HG02610 (cell line): ENCODE measurements around the gene SULT1C3.

Source experiments
- ATAC-seq: cut with Tn5 transposase; IDR thresholded peaks from one replicate; pipeline ENCODE4 v1.9.1; 2021; ENCODE audit warnings: mild to moderate bottlenecking, moderate library complexity; ENCODE audit not compliant: unreplicated experiment

SULT1C3 gene

GRCh38 chr2:108239786-108240185 is at the start of gene SULT1C3:
SULT1C3 (plus strand) TSS chr2:108239968; CDS start chr2:108247195, 7,227 bp downstream.
- no peak for ATAC-seq

DNA sequence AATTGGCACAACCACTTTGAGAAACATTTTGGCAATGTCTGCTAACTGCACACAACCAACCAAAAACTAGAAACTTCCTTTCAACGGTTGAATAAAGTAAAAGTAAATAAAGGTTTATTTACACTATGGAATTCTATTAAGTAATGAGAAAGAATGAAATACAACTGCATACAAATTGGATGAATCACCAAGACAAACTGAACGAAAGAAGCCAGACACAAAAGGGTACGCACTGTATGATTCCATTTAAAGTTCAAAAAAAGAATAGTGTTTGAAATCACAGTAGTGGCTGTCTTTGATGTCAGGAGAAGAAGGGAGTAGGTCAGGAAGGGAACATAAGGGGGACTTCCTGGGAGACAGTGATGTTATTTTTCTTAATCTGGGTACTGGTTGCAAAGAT is 46.5 kb upstream of the SULT1C3 start:
- ATAC-seq, result no peak

GRCh38 chr2:108194409-108195132 is 45.2 kb upstream of the SULT1C3 start:
- no peak for ATAC-seq

GRCh38 chr2:108195133-108195439 is 44.7 kb upstream of the SULT1C3 start:
- ATAC-seq, result no peak

DNA sequence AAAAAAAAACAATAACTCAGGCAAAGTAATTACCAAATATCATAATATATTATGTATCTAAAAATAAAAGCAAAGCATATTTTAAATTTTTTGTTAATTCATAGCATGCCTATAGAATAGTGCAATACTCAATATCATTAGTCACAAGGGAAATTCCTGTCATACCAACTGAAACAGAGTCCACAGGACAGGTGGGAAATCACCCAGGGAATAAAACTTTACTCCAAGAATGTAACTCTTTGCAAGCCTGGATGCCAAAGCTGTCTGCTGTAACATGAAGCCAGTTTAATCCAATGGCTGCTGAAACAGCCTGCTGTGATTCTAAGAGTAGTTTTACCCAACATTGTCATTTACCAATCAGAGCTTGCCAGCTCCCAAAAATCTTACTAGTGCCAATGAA is 40.0 kb upstream of the SULT1C3 start:
- ATAC-seq, result no peak

DNA sequence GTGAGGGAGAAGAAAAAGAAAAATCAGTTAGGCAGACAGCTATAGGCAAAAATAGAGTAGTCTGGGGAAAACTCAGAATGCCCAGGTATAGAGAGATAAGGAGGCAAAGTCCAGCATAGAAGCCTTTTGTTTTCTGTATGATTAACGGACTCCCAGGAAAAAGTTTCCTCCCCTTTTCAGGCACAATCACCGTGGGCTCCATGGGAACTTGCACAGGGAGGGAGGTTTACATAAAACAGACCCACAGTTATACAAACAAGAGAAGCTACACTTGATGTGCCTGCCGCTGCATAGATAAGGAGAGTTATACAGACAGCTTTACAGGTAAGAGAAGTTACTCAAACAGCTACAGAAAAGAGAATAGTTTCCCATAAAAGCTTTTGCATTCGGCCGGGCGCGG is 39.2 kb upstream of the SULT1C3 start:
- no peak for ATAC-seq

DNA sequence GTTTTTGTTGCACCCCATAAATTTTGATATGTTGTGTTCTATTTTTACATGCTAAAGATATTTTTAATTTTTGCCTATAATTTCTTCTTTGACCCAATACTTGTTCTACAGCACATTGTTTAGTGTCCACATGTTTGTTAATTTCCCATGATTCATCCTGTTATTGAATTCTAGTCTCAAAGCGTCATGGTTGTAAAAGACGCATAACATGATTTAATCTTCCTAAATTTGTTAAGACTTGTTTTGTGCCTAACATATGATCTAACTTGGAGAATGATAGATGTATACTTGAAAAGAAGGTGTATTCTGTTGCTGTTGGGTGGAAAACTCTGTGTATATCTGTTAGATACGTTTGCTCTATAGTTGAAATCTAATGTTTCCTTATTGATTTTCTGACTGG is 27.1 kb upstream of the SULT1C3 start:
- ATAC-seq, result no peak

GRCh38 chr2:108215794-108216211 is 24.0 kb upstream of the SULT1C3 start:
- ATAC-seq, result no peak

GRCh38 chr2:108217211-108217610 is 22.6 kb upstream of the SULT1C3 start:
- ATAC-seq, result no peak

- ATAC-seq, result no peak
These were observed 20.1 kb upstream of the SULT1C3 start for GRCh38 chr2:108219688-108220087.

DNA sequence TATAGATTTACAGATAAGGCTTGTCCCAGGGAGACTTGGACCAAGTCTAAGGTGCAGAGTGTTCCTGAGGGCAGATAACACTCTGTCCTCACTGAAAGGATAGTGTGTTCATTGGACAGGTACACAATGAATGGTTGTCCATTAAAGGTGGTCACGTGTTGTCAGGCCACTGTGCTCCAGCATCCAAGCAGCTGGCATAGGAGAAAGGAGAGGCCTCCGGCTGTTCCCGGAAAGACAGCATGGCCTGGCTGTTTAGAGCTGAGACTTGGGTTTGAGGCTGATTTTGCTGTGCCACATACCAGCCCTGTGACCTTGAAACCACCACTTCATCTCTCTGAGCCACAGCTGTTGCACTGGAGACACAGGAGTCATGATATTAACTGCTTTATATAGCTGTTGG is 19.6 kb upstream of the SULT1C3 start:
- no peak for ATAC-seq

GRCh38 chr2:108220942-108221541 is 18.7 kb upstream of the SULT1C3 start:
- ATAC-seq, result no peak

GRCh38 chr2:108222261-108222660 is 17.5 kb upstream of the SULT1C3 start:
- no peak for ATAC-seq

- no peak for ATAC-seq
These were observed 16.2 kb upstream of the SULT1C3 start for GRCh38 chr2:108223573-108223972.

DNA sequence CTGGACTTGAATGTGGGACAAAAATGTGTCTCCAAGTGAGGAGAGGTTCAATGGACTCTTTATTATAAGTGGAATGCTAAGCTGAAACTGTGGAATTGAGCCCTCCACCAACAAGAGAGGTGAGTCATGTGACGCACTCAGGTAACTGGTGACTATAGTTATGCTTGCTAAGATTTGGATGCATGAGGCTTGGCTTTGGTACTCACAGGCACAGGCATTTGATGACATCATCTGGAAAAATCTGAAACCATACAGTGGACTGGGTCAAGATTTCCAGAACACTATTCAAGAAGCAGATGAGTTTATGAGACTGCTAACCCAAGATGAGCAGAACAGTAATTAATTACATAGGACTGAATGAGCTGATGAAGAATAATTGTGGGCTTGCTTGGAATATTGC is 15.7 kb upstream of the SULT1C3 start:
- ATAC-seq, result no peak

DNA sequence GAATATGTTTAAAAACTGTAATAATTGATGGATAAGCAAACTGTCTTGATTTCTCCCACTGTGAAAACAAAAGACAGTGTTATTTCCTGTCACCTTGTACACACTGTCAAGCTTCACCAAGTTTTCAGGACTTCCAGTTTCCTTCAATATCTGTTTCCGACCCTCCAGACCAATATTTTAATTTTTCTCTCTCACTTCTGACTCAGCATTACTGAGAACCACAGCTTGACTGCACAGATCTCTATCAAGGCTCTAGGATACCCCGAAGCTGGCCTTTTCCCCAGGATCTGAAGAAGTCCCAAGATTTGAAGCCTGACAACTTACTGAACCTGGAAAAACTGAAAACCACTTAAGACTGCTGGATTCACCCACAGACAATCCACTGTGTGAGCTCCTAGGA is 13.2 kb upstream of the SULT1C3 start:
- ATAC-seq, result no peak

DNA sequence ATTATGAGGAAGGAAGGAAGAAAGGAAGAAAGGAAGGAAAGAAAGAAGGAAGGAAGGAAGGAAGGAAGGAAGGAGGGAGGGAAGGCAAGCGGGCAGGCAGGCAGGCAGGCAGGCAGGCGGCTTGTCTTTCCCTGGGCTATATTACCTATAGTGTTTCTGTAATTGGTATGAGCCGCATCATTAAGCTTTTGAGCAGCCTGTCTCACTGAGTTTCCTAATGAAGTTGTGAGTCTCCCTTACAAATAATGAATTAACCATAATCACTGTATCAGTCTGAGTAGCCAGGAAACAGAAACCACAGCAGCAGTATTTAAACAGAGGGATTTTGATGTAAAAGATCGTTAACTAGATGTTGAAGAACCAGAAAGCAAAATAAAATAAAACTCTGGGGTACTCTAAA is 11.8 kb upstream of the SULT1C3 start:
- no peak for ATAC-seq

- ATAC-seq, result no peak
These were observed 11.2 kb upstream of the SULT1C3 start for GRCh38 chr2:108228537-108228936.

DNA sequence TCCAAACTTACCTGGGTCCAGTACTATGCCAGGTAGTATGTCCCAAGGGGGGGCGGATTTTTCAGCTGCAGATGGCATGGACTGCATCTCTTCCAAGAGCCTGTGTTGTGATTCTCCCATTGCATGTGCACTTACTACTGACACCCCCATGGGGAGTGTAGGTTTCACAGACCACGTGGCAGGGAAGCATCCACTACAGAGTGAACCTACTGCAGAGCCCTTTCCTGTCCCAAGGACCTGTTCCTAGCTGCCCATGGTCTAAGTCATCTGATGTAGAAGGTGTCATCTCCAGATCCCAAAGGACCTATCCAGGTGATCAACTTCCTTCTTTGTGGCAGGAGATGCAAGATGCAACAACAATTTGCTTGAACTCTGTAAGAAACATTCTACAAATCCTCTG is 9.9 kb upstream of the SULT1C3 start:
- ATAC-seq, result no peak

- ATAC-seq, result no peak
These were observed 4.2 kb upstream of the SULT1C3 start for GRCh38 chr2:108235577-108235976.

DNA sequence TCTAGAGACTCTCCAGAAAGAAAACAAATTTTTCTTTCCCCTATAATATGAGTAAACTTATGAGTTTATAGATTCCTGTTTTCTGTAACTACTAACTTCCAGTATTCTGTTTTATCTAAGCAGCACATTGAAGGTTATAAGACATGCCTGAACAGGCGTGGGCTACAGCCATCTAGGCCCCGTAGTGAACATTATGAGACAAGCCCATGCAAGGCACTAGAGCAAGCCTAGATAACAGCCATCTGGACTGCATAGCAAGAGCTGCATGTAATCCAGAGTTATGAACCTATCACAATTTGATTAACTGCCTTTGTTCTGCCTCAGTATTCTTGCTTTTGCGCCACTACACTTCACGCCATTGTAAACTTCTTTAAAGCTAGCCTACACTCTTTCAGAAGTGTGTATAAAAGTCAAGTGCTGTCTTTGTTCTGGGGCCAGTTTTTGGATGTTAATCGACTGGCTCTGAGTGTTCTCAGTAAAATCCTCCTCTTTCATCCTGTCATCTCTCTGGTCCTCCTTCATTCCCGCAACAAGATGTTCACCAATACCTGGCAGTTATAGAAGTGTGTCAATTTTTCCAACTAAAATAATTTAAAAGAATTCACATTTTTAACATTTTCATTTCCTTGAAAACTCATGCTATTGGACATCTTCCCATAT is 3.0 kb upstream of the SULT1C3 start:
- no peak for ATAC-seq

- no peak for ATAC-seq
These were observed 1.2 kb downstream of the SULT1C3 start for GRCh38 chr2:108240966-108241365.
